Adipocyte (in vitro differentiated cells): ENCODE measurements around the gene ABLIM1.

Experiments used
- DNase-seq: peaks from one replicate; pipeline ENCODE4 v3.0.0-alpha.2; 2015; ENCODE audit warnings: low read depth
- H3K27me3 ChIP-seq: replicated peaks from 2 replicates; pipeline ENCODE4 v1.7.0; 2013; ENCODE audit warnings: mild to moderate bottlenecking, low read length, moderate library complexity; ENCODE audit not compliant: control insufficient read depth, insufficient read depth
- H3K36me3 ChIP-seq: 2 replicates; pipeline ENCODE4 v1.7.0; 2013; ENCODE audit warnings: low read length, mild to moderate bottlenecking, moderate library complexity; ENCODE audit not compliant: control insufficient read depth, insufficient read depth, severe bottlenecking
- H3K4me1 ChIP-seq: 2 replicates; pipeline ENCODE4 v1.7.0; 2013; ENCODE audit warnings: mild to moderate bottlenecking, low read length, moderate library complexity; ENCODE audit not compliant: control insufficient read depth, insufficient read depth
- H3K4me3 ChIP-seq: 2 replicates; pipeline ENCODE4 v1.7.0; 2013; ENCODE audit warnings: mild to moderate bottlenecking, low read length, moderate library complexity
- H3K9ac ChIP-seq: 2 replicates; pipeline ENCODE4 v1.7.0; 2013; ENCODE audit warnings: mild to moderate bottlenecking, low read length, moderate library complexity
- H3K9me3 ChIP-seq: 2 replicates; pipeline ENCODE4 v1.7.0; 2013; ENCODE audit warnings: mild to moderate bottlenecking, low read length, moderate library complexity; ENCODE audit not compliant: control insufficient read depth

ABLIM1 gene

DNA sequence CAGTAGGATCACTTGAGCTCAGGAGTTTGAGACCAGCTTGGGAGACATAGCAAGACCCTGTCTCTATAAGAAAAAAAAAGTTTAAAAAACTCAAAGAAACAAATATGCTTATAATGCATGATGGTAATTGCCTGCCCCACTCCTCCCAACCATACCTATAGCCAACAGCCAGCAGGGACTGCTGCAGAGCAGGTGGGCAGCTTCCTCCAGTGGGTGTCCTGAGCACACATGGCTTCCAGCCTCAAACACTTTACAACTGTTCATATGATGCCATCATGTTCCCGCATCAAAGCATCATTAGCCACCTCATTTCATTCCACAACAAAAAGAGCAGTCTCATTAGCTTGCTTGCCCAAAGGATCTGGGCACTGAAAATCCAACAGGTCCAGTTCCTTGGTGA is 42.0 kb downstream of the ABLIM1 start:
- H3K4me1 ChIP-seq: peaks cover 35% of the 10 kb centered on the region
- no peak for DNase-seq
- H3K9ac ChIP-seq: no peak overlapping the region
- H3K27me3 ChIP-seq: no peaks in the 10 kb centered on the region
- no peaks in the 10 kb centered on the region for H3K9me3 ChIP-seq
- H3K4me3 ChIP-seq: no peak overlapping the region
- no peaks in the 10 kb centered on the region for H3K36me3 ChIP-seq

DNA sequence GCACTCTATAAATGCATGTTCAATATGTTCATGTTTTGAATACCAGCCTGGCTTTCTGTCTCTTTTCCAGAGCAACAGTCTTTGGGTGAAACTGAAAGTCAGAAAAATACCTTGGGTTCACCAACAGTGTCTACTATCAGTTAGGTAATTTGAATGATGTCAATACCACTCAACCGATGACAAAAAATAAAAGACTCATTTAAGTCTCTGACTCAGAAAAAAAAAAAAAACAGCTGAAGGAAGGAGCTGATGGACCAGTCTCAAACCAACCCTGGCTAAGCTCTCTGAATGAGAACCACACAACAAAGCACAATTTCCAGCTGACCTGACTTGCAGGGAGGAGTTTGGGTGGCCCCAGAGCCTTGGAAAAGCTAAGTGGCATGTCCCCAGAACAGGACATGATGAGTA is 42.5 kb downstream of the ABLIM1 start:
- DNase-seq: no peak
- Histone ChIP-seq H3K9me3 (no peaks in the 10 kb centered on the region), H3K4me3 (no peak overlapping the region), H3K9ac (no peak overlapping the region), H3K27me3 (no peaks in the 10 kb centered on the region), H3K36me3 (no peaks in the 10 kb centered on the region), H3K4me1 (peaks cover 35% of the 10 kb centered on the region)

DNA sequence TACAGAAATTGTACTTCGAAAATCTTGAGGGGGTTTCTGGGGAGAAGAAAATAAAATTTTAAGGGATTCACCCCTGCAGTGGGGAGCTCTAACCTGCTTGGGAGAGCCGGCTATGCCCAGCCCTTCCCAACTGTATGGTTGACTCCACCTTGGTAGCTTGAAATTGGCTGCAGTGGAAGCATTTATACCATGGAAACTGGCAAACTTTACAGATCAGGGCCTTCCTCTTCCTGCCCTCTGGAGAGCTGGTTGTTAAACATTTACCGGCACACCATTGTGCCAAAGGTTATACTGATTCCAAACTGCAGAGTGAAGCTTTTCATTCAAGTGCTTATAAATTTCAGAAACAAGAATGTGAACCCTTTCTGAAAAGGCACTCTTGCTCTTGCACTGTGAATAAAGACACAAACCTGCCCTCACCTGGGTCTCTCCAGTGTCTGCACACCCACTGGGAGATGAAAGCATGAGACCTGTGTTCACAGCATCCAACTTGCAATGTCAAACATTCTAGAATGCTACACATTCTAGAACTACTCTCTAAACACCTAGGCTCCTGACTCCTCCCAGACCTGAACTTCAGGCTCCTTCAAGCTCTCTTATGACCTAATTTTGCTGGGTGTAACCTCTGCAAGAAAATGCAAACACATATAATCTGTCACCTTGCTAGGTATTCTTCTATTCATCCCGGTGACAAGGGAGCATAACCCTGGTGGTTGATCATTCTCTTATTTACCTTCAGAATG is 44.7 kb downstream of the ABLIM1 start:
- DNase-seq: no peak

DNA sequence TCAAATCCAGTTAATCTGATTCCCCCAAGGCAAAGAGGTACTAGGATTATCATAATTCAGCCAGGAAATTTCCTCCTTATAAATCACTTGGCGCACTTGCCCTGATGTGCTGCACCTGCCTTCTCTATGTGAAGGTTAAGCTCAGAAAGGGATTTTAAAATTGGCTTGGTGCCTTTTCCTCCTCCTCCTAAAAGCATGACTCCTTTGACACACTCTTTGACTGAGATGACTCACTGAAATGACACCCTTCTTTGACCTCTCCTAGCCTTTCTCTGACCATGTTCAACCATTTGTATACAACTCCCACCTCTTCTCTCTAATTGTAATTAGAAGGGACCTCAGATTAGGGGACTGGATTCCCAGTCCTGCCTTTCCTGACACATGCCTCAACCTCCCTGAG is 46.5 kb downstream of the ABLIM1 start:
- Histone ChIP-seq H3K36me3 (no peaks in the 10 kb centered on the region), H3K9me3 (no peaks in the 10 kb centered on the region), H3K9ac (no peak overlapping the region)

More for the DNA sequence above, 44.7 kb downstream of the ABLIM1 start:
- Histone ChIP-seq H3K9ac (no peak overlapping the region), H3K27me3 (no peaks in the 10 kb centered on the region), H3K4me3 (peak overlapping the region; percentile 44), H3K36me3 (no peaks in the 10 kb centered on the region), H3K4me1 (peaks cover 33% of the 10 kb centered on the region), H3K9me3 (no peaks in the 10 kb centered on the region)

DNA sequence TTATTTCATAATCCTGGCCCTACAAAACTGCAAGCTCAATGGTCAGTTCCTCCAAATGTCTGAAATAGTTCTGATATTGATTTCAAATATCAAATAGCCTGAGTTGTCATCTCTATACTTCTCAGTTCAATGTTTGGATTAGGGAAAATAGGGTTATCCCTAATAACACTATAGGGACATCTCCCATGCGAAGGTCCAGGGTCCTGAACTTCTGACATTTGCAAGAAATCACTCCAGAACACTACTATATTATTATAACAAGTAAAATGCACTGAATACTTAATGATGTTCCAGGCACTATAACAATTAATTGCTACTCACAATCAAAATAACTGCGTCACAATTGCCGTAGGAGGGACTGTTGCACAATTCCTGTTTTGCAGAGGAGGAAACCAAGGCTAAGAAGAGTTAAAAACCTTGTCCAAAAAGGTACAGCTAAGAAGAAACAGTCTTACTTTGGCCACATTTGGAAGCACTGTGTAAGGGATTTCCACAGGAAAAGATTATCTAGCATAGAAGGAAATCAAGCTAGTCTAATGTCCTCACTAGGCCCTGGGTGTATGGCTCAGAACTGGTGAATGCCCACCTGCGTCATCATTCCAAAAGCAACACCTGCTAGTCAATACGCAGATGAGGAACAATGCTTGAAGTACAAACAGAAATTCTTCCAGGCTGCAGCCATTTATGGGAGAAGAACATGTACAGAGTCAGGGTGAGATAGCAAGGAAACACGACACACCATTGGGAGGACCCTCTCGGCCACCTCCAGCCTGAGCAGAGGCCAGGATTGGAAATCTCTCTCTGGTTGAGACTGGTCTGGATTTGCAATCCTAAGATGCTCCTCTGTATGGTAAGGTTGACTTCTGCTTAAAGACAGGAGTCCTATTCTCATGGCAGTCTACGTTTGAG is 48.3 kb downstream of the ABLIM1 start:
- Histone ChIP-seq H3K9me3 (no peaks in the 10 kb centered on the region), H3K4me3 (no peak overlapping the region), H3K36me3 (no peaks in the 10 kb centered on the region), H3K4me1 (peaks cover 48% of the 10 kb centered on the region), H3K9ac (no peak overlapping the region), H3K27me3 (no peaks in the 10 kb centered on the region)
- no peak for DNase-seq

More for the DNA sequence above, 46.5 kb downstream of the ABLIM1 start:
- no peak for DNase-seq
- no peaks in the 10 kb centered on the region for H3K27me3 ChIP-seq
- H3K4me3 ChIP-seq: no peak overlapping the region
- peaks cover 41% of the 10 kb centered on the region for H3K4me1 ChIP-seq

DNA sequence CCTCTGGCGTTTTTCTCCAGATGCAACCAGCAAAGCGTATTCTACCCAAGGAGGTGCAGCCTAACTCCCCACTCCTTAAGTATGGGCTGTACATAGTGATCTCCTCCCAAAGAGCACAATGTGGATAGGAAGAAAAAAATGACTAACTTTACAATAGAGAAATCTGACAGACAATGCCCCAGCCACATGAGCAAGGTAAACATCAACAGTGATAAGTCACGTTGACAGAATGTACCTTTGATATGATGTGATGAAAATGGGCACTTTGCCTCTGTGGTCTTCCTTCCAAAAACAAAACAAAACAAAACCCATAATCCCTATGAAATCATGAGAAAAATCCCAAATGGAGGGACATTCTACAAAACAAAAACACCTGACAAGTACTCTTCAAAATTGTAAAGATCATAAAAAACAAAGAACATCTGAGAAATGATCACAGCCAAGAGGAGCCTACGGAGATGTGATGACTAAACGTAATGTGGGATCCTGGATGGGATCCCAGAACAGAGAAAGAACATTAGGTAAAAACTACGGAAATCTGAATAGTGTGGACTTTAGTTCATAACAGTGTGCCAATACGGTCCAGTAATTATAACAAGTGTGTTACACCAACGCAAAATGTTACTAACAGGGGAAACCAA is 50.6 kb downstream of the ABLIM1 start:
- Histone ChIP-seq H3K36me3 (no peaks in the 10 kb centered on the region), H3K27me3 (no peaks in the 10 kb centered on the region), H3K9ac (no peak overlapping the region), H3K4me1 (peaks cover 43% of the 10 kb centered on the region), H3K9me3 (no peaks in the 10 kb centered on the region), H3K4me3 (no peak overlapping the region)
- no peak for DNase-seq

DNA sequence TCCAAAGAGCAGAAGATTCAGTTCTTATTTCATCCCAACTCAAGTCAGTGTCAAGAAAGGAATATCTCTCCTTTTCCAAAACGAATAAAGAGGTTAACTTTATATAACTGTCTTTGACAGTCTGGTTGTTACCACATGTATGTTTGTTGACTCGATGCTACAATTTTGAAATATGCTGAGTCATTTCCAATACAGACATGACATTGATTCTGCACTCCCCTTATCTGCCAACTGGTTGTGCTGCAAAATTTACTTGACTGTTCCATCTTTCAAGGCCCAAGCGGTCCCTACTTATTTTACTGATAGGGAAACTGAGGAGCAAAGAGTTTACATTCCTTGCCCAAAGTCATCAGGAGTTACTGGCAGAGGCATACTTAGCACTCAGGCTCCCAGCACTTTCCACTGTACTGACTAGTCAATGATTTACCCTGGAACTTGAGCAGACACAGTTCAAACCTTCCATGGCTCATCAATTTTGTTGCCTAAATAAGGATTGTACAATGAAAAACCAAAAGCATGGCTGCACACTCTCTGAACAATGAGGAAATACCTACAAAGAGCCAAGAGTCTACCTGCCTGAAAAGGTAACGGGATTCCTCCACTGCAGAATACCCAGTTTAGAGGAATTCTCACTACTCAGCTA is 52.8 kb downstream of the ABLIM1 start:
- no peaks in the 10 kb centered on the region for H3K9me3 ChIP-seq
- no peaks in the 10 kb centered on the region for H3K36me3 ChIP-seq
- no peaks in the 10 kb centered on the region for H3K27me3 ChIP-seq
- H3K9ac ChIP-seq: no peak overlapping the region
- H3K4me1 ChIP-seq: peaks cover 31% of the 10 kb centered on the region
- H3K4me3 ChIP-seq: no peak overlapping the region
- DNase-seq: no peak

DNA sequence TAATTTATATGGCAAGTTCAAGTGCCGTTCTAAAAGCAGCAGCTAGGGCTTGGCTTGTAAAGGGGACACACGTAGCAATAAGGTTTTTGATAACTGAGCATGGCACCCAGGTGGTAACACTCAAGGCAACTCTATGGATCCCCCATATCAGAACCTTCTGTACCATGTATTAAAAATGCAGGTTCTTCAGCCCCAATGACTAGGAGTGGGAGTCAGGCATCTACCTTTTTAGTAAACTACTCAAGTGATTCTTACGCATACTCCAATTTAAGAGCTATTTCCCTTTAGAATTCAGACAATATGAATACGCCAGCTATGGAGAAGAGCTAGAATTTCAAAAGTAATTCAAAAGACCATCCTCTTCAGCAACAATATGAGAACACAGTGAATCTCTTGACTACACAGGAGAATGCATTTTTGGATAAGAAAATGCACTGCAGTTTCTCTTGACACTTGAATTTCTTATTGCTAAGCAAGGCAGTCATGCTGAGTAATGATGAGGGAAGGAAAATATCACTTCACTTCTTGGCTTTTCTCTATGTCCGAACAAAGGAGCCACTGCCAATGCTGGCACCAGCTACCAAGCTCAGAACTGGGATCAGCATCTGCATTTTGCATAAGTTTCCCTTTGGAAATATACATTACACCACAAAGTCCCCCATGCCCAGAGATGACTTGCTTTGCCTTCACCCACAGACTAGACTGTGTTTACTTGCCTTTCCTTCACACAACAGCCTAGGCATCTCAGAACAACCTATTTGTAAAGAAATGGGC is 53.5 kb downstream of the ABLIM1 start:
- peaks cover 31% of the 10 kb centered on the region for H3K4me1 ChIP-seq
- DNase-seq: no peak
- H3K4me3 ChIP-seq: no peak overlapping the region
- H3K27me3 ChIP-seq: no peaks in the 10 kb centered on the region
- no peak overlapping the region for H3K9ac ChIP-seq
- H3K36me3 ChIP-seq: no peaks in the 10 kb centered on the region
- H3K9me3 ChIP-seq: no peaks in the 10 kb centered on the region

DNA sequence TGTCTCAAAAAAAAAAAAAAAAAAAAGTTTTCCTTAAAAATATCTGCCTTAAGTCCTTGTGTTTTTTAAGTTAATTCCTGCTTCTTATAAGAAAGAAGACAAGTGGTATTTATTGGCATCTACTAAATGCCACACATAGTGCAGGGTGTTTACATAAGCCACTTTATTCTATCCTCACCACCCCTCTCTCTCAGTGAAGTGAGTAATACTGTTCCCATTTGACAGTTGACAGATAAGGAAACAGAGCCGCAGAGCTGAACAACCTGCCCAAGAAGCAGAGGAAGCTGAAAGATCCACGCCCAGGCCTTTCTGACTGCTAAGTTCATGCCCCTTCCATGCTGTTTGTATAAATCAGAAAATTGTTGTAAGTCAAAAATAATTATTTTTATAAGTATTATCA is 54.1 kb downstream of the ABLIM1 start:
- H3K27me3 ChIP-seq: no peaks in the 10 kb centered on the region
- H3K9ac ChIP-seq: no peak overlapping the region
- H3K9me3 ChIP-seq: no peaks in the 10 kb centered on the region
- peaks cover 31% of the 10 kb centered on the region for H3K4me1 ChIP-seq
- no peak for DNase-seq
- no peaks in the 10 kb centered on the region for H3K36me3 ChIP-seq
- no peak overlapping the region for H3K4me3 ChIP-seq

DNA sequence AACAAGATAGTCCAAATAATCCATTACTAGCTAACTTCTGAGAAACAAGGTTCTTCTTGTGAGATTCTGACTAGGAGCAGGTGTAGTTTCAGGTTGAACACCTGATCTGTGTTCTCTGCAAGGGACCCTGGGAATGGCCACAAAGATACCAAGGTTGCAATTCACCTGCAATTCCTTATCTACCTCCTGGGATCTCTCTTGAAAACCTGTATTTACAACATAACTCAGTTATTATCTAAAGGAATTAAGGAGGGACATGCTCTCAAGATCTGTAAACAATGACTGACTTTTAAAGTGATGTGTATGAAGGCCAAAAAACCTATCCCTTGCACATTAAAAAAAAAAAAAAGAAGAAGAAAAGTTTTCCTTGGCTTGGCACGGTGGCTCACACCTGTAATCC is 54.8 kb downstream of the ABLIM1 start:
- no peaks in the 10 kb centered on the region for H3K9me3 ChIP-seq
- no peaks in the 10 kb centered on the region for H3K36me3 ChIP-seq
- DNase-seq: no peak
- no peak overlapping the region for H3K4me3 ChIP-seq
- H3K9ac ChIP-seq: no peak overlapping the region
- H3K4me1 ChIP-seq: peaks cover 31% of the 10 kb centered on the region
- no peaks in the 10 kb centered on the region for H3K27me3 ChIP-seq
